Osteoblast (primary cell): ENCODE results near the gene STAT4. TPM values are rescaled to one million over a fixed set of nuclear protein-coding genes. Genes with fewer than 3 reads are reported as not detected.

ENCODE experiments used
- DNase-seq: peaks from one replicate; pipeline ENCODE4 v3.0.0; 2011; ENCODE audit warnings: low spot score, mixed read lengths; ENCODE audit not compliant: insufficient read length; ENCODE audit errors: missing footprints
- H2AFZ ChIP-seq: 2 replicates; pipeline ENCODE4 v1.6.0; 2011; ENCODE audit warnings: mild to moderate bottlenecking, low read length
- H3K27ac ChIP-seq: 2 replicates; pipeline ENCODE4 v1.5.1; 2011; ENCODE audit warnings: mild to moderate bottlenecking, low read depth, low read length, moderate library complexity
- H3K27me3 ChIP-seq: 2 replicates; pipeline ENCODE4 v1.6.0; 2012; ENCODE audit warnings: mild to moderate bottlenecking, control low read depth, inconsistent platforms, low read length, moderate library complexity; ENCODE audit not compliant: insufficient read depth
- H3K36me3 ChIP-seq: 2 replicates; pipeline ENCODE4 v1.5.1; 2011; ENCODE audit warnings: mild to moderate bottlenecking, low read length, control low read depth, moderate library complexity; ENCODE audit not compliant: insufficient read depth
- H3K4me1 ChIP-seq: 2 replicates; pipeline ENCODE4 v1.5.1; 2011; ENCODE audit warnings: mild to moderate bottlenecking, low read length, control low read depth, moderate library complexity; ENCODE audit not compliant: insufficient read depth
- H3K4me2 ChIP-seq: 2 replicates; pipeline ENCODE4 v1.6.0; 2011; ENCODE audit warnings: mild to moderate bottlenecking, low read length; ENCODE audit not compliant: insufficient read depth
- H3K4me3 ChIP-seq: fragments of 200-600 bp; sonication (generic); 3 replicates; pipeline ENCODE4 v1.5.1; 2012; ENCODE audit warnings: mild to moderate bottlenecking, low read length, inconsistent platforms; ENCODE audit not compliant: insufficient read depth
- H3K79me2 ChIP-seq: 2 replicates; pipeline ENCODE4 v1.6.0; 2012; ENCODE audit warnings: mild to moderate bottlenecking, low read length, control low read depth, inconsistent platforms; ENCODE audit not compliant: insufficient read depth
- H3K9me3 ChIP-seq: 2 replicates; pipeline ENCODE4 v1.5.1; 2011; ENCODE audit warnings: low read depth, low read length, control low read depth
- H4K20me1 ChIP-seq: 2 replicates; pipeline ENCODE4 v1.6.0; 2012; ENCODE audit warnings: mild to moderate bottlenecking, low read length, control low read depth; ENCODE audit not compliant: insufficient read depth
- CTCF ChIP-seq: IDR thresholded peaks from 2 replicates; pipeline ENCODE4 v1.5.1; 2011; ENCODE audit warnings: mild to moderate bottlenecking, low read depth, low read length, moderate library complexity; ENCODE audit errors: extremely low read depth
- total RNA-seq: library from RNA; depleted of rRNA; stranded (reverse); fragments of >200 nt; gene quantifications from 2 replicates; pipeline ENCODE4 v1.2.3, GENCODE V29; 2012

STAT4 gene
- total RNA-seq, 1 donor = 16.6 TPM

DNA sequence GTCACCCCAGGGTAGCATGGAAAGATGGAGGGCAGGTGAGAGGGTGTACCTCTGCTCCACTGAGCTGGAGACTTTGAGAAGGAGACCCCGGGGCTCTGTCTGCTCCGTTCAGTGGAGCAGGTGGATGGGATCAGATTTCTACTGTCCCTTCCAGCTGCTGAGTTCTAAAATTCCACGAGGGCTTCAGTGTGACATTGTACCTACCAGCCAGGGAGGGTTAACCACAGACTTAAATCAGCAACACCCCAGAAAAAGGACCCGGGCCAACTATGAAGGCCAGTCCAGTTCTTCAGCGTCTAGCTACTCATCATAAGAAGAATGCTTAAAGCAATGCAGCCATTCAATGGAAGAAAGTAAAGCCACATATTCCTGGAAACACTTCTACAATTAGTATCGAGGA lies 160.7 kb downstream of the STAT4 start:
- H3K79me2 ChIP-seq = peaks cover 11% of the 10 kb centered on the region
- no peak for DNase-seq
- peaks cover 3% of the 10 kb centered on the region for H3K4me1 ChIP-seq
- H3K4me2 ChIP-seq = no peak overlapping the region
- no peak for TF ChIP-seq CTCF
- H4K20me1 ChIP-seq = peaks cover 6% of the 10 kb centered on the region
- no peaks in the 10 kb centered on the region for H3K27me3 ChIP-seq
- peaks cover 96% of the 10 kb centered on the region for H3K36me3 ChIP-seq
- H3K27ac ChIP-seq = no peak overlapping the region
- H2AFZ ChIP-seq = no peak overlapping the region
- no peaks in the 10 kb centered on the region for H3K9me3 ChIP-seq
- H3K4me3 ChIP-seq = no peak overlapping the region

DNA sequence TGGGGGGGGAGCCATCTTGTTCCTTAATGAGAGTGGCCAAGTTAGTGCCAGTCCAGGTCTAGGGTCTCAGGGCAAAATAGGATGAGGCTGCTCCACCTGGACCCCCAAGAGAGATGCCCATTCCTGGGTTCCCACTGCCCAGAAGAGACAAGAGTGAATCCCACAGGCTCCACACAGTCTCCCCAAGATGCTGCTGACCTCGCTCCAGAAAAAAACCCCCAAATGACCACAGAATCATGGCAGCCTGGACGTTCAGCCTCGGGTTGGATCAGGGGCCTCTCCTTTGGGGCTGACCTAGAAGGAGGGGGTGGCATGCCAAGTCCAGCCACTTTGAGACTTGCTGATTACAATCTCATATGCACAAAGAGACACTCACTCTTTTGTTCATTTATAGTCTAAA lies 161.9 kb downstream of the STAT4 start:
- H2AFZ ChIP-seq = no peak overlapping the region
- no peak for DNase-seq
- peaks cover 12% of the 10 kb centered on the region for H4K20me1 ChIP-seq
- no peak overlapping the region for H3K4me2 ChIP-seq
- no peak overlapping the region for H3K4me3 ChIP-seq
- no peak overlapping the region for H3K27ac ChIP-seq
- H3K79me2 ChIP-seq = peaks cover 6% of the 10 kb centered on the region
- H3K36me3 ChIP-seq = peaks cover 100% of the 10 kb centered on the region
- TF ChIP-seq CTCF = no peak
- peaks cover 12% of the 10 kb centered on the region for H3K4me1 ChIP-seq
- H3K27me3 ChIP-seq = no peaks in the 10 kb centered on the region
- H3K9me3 ChIP-seq = no peaks in the 10 kb centered on the region

DNA sequence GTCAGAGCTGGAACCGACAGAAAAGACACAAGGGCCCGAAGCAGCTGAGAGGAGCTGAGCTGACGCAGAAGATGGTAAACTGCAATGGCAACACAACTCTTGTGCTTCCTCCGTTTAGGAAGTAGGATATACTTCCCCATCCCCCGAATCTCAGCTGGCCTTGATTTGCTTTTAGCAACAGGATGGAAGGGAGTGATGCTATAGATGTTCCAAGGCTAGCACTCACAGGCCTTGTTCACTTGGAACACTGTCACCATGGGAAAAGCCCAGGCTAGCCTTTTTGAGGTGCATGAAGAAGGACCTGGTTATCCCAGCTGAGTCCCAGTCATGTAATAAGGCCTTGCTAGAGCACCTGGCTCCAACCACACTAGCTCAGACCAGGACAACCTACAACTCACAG lies 162.9 kb downstream of the STAT4 start:
- no peak overlapping the region for H3K27ac ChIP-seq
- no peak for TF ChIP-seq CTCF
- no peak for DNase-seq
- peaks cover 12% of the 10 kb centered on the region for H4K20me1 ChIP-seq
- peaks cover 4% of the 10 kb centered on the region for H3K79me2 ChIP-seq
- H3K36me3 ChIP-seq = peaks cover 100% of the 10 kb centered on the region
- no peaks in the 10 kb centered on the region for H3K9me3 ChIP-seq
- H3K4me1 ChIP-seq = peaks cover 12% of the 10 kb centered on the region
- H2AFZ ChIP-seq = no peak overlapping the region
- no peaks in the 10 kb centered on the region for H3K27me3 ChIP-seq
- H3K4me2 ChIP-seq = no peak overlapping the region
- no peak overlapping the region for H3K4me3 ChIP-seq

- TF ChIP-seq CTCF = no peak
- Histone ChIP-seq H3K36me3 (peaks cover 100% of the 10 kb centered on the region), H3K9me3 (no peaks in the 10 kb centered on the region), H3K4me3 (no peak overlapping the region), H3K4me1 (peaks cover 12% of the 10 kb centered on the region), H3K4me2 (no peak overlapping the region), H3K27ac (no peak overlapping the region), H3K79me2 (peaks cover 3% of the 10 kb centered on the region), H3K27me3 (no peaks in the 10 kb centered on the region), H4K20me1 (peaks cover 12% of the 10 kb centered on the region), H2AFZ (no peak overlapping the region)
- DNase-seq = no peak
Measured at GRCh38 chr2:190987116-190987515, 163.7 kb downstream of the STAT4 start.
